ENCODE data around the gene PORCN.
"Not testable (repeated sequence)": the region's sequence is repeated elsewhere in the genome, so short reads cannot be mapped to it uniquely, and the experiment has no call there.

PORCN gene

DNA sequence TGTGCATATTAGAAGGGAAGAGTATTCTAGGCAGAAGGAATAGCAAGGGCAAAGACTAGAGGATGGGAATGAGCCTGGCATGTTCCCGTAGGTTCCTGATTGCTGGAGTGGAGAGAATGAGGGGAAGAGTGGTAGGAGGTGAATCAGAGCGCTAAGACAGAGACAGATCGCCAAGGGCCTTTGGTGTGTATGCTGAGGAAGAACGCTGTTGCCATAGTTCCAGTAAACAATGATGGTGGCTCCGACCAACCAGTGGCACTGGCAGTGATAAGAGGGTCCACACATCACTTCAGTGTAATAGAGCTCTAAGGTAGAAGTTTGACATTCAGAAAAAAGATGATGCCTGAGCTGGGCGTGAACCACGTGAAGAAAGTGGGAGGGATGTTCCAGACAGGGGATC is 31.7 kb downstream of the PORCN start:
- DNase-seq (ENCODE audit: low spot score): no peak

DNA sequence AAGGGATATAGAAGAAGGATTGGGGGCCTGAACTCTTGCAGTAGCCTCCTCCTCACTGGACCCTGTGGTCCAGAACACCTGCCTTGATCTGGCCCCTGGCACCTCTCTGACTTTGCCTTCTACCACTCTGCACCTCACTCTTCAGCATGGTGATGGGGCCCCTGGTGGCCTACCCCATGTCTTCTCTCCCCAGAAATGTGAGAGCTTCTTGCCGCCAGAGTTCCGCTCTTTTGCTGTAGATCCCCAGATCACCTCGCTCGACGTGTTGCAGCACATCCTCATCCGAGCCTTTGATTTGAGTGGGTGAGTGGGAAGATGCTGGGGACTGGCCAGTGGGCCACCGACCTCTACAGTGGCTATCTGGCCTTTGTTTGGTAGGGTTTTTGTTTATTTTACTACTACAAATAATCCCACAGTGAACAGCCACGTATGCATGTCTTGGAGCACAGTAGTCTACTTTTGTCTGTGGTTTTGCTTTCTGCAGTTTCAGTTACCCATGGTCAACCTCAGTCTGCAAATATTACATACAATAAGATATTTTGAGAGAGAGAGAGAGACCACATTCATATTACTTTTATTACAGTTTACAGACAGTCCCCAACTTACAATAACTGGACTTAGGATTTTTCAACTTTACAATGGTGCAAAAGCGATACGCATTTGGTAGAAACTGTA is 32.5 kb downstream of the PORCN start:
- no peak for DNase-seq (ENCODE audit: low spot score)

DNA sequence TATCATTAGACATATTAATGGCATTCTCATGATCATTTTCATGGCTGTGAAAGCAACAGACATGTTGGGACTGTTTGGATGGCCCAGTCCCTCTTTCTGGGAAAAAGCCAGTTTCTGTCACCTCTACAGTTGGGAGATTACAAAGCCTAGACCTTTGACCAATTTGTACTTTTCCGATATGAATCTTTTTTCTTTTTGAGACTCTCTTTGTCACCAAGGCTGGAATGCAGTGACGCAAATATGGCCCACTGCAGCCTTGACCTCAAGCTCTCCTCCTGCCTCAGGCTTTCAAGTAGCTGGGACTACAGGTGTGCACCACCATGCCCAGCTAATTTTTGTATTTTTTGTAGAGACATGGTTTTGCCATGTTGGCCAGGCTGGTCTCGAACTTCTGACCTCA is 40.1 kb downstream of the PORCN start:
- DNase-seq (ENCODE audit: low spot score): no peak

DNA sequence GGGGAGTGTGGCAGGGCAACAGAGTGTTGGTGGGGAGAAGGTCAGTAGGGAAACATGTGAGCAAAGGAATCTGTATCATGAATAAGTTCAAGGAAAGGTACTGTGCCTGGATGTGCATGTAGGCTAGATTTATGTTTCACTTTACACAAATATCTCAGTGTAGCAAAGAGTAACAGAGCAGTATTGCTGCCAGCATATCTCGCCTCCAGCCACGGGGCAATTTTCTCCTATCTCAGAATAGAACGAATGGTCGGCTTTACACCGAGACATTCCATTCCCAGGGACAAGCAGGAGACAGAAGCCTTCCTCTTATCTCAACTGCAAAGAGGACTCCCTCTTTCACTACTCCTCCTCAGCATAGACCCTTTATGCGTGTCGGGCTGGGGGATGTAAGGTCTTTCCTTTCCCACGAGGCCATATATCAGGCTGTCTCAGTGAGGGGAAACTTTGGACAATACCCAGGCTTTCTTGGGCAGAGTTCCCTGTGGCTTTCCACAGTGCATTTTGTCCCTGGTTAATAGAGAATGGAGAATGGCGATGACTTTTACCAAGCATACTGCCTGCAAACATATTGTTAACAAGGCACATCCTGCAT is 47.0 kb downstream of the PORCN start:
- not testable (repeated sequence) for DNase-seq (ENCODE audit: low spot score)

DNA sequence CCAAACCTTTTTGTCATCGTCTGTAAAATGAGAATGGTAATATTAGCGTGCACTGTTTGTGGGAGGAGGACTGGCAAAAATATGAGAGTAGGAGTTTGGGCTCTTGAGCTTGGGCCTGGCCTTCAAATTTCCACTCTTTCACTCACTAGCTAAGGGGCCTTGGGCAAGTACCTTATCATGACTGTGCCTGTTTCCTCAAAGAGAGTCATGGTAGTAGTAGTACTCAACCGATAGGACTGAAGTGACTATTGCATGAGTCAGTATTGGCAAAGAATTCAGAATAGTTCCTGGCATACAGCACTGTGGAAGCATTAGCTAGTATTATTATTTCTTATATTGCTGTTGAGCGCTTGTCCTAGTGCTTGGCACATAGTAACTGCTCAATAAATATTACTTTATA is 49.5 kb downstream of the PORCN start:
- DNase-seq (ENCODE audit: low spot score): no peak

DNA sequence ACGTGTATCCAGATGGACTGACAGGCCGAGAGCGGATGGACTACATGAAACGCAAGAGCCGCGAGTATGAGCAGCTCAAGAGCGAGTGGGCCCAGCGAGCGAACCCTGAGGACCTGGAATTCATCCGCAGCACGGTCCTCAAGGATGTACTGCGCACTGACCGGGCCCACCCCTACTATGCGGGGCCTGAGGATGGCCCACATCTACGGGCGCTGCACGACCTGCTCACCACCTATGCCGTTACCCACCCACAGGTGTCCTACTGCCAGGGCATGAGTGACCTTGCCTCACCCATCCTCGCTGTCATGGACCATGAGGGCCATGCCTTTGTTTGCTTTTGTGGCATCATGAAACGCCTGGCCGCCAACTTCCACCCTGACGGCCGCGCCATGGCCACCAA is 50.8 kb downstream of the PORCN start:
- DNase-seq (ENCODE audit: low spot score): no peak

DNA sequence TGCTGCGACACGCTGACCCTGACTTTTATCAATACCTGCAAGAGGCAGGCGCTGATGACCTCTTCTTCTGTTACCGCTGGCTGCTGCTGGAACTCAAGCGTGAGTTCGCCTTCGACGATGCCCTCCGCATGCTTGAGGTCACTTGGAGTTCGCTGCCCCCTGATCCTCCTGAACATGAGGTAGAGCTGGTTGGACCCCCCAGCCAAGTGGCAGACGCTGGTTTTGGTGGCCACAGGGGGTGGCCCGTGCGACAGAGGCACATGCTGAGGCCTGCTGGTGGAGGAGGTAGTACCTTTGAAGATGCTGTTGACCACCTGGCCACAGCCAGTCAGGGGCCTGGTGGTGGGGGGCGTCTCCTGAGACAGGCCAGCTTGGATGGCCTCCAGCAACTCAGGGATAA is 51.3 kb downstream of the PORCN start:
- no peak for DNase-seq (ENCODE audit: low spot score)

DNA sequence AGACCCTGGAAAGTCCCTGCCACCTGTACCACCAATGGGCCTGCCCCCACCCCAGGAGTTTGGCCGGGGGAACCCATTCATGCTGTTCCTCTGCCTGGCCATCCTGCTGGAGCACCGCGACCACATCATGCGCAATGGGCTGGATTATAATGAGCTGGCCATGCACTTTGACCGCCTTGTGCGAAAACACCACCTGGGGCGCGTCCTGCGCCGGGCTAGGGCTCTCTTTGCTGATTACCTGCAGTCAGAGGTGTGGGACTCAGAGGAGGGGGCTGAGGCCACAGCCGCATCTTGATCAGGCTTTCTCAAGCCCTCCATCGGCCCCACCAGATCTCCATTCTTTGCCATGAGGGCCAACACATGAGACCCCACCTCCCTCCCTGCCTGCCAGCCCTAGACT is 51.9 kb downstream of the PORCN start:
- DNase-seq (ENCODE audit: low spot score): no peak

DNA sequence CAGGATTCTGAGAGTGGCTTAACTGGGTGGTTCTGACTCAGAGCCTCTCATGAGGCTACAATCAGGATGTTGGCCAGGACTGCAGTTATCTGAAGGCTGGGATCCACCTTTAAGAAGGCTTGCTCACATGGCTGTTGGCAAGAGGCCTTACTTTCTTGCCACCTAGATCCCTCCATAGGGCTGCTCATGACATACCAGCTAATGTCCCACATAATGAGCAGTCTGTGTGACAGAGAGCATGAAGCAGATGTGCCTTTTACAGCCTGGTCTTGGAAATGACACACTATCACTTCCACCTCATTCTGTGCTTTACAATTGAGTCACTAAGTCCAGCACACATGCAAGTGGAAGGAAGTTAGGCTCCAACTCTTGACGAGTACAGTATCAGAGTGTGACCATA is 61.2 kb downstream of the PORCN start:
- no peak for DNase-seq (ENCODE audit: low spot score)

Measured in CD4-positive, alpha-beta T cell treated with Interleukin-6 at 100 ng/mL for 8 hours (primary cell).